ENCODE measurements around the gene ERGIC2.

DNA sequence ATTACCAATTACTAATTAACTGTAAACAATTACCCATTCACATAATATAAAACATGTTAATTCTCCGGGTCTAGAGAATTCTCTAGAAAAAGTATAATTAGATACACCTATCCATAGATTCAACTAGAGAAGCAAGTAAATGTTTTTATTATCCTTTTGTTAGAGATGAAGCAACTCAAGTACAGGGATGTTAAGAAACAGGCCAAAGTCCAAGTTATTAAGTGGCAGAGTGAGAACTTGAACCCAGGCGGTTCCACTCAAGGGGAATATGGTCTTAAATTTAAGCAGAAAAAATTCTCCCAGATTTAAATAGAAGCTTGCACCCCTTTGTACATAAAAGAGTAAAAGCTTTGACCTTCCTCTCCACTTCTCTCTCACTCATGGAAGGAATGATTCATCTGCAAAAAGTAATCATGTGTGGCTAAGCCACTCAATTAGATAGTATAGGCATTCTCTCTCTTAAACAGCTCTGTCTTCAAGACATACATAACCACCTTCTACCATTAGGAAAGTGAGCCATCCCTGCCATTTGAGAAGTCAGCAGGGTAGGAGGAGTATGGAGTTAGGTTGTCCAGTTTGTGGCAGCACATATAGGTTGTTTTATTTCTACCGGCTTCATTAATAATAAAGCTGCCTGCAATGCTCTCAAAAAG, 34.1 kb downstream of the ERGIC2 start:
- TF ChIP-seq EZH2 (IDR thresholded peaks at IDR 0.05; ENCODE audit: borderline replicate concordance, insufficient read depth, low read depth, low read length, poor library complexity, severe bottlenecking), result no peak
- TF ChIP-seq, protein P1, sequence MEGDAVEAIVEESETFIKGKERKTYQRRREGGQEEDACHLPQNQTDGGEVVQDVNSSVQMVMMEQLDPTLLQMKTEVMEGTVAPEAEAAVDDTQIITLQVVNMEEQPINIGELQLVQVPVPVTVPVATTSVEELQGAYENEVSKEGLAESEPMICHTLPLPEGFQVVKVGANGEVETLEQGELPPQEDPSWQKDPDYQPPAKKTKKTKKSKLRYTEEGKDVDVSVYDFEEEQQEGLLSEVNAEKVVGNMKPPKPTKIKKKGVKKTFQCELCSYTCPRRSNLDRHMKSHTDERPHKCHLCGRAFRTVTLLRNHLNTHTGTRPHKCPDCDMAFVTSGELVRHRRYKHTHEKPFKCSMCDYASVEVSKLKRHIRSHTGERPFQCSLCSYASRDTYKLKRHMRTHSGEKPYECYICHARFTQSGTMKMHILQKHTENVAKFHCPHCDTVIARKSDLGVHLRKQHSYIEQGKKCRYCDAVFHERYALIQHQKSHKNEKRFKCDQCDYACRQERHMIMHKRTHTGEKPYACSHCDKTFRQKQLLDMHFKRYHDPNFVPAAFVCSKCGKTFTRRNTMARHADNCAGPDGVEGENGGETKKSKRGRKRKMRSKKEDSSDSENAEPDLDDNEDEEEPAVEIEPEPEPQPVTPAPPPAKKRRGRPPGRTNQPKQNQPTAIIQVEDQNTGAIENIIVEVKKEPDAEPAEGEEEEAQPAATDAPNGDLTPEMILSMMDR (IDR thresholded peaks at IDR 0.05), result no peak
